Measurements from ENCODE around the gene ANKRD24.
"Not testable (repeated sequence)": the region's sequence is repeated elsewhere in the genome, so short reads cannot be mapped to it uniquely, and the experiment has no call there.

The ANKRD24 gene

GRCh38 chr19:4174213-4174894, 8.1 kb upstream of the ANKRD24 start:
- no peak for DNase-seq

- DNase-seq = no peak
These were observed 7.4 kb upstream of the ANKRD24 start for GRCh38 chr19:4174895-4175668.

GRCh38 chr19:4175669-4175931, 6.9 kb upstream of the ANKRD24 start:
- DNase-seq = no peak

- no peak for DNase-seq
These were observed 5.3 kb upstream of the ANKRD24 start for GRCh38 chr19:4177146-4177545.

GRCh38 chr19:4178990-4179389, 3.5 kb upstream of the ANKRD24 start:
- no peak for DNase-seq

GRCh38 chr19:4181053-4181508, 1.4 kb upstream of the ANKRD24 start:
- DNase-seq = no peak

- DNase-seq = no peak
These were observed 1.7 kb downstream of the ANKRD24 start for GRCh38 chr19:4183967-4184717.

GRCh38 chr19:4184718-4185352, 2.3 kb downstream of the ANKRD24 start:
- DNase-seq = no peak

GRCh38 chr19:4185413-4186086, 3.1 kb downstream of the ANKRD24 start:
- DNase-seq = no peak

GRCh38 chr19:4186087-4186993, 3.9 kb downstream of the ANKRD24 start:
- peak; percentile 78 for DNase-seq

- DNase-seq = no peak
These were observed 5.0 kb downstream of the ANKRD24 start for GRCh38 chr19:4187313-4188122.

GRCh38 chr19:4189641-4190040, 7.2 kb downstream of the ANKRD24 start:
- no peak for DNase-seq

GRCh38 chr19:4192537-4192936, 10.0 kb downstream of the ANKRD24 start:
- not testable (repeated sequence) for DNase-seq

- DNase-seq = no peak
These were observed 11.9 kb downstream of the ANKRD24 start for GRCh38 chr19:4194353-4194752.

GRCh38 chr19:4196009-4196408, 13.5 kb downstream of the ANKRD24 start:
- no peak for DNase-seq

- DNase-seq = no peak
These were observed 14.2 kb downstream of the ANKRD24 start for GRCh38 chr19:4196587-4197148.

- no peak for DNase-seq
These were observed 14.7 kb downstream of the ANKRD24 start for GRCh38 chr19:4197228-4197624.

GRCh38 chr19:4197625-4198466, 15.4 kb downstream of the ANKRD24 start:
- no peak for DNase-seq

GRCh38 chr19:4198467-4199126, 16.1 kb downstream of the ANKRD24 start:
- no peak for DNase-seq

Data from T-helper 9 cell (primary cell).